Neural crest cell (in vitro differentiated cells): ENCODE results near the gene SUZ12. TPM values are rescaled to one million over a fixed set of nuclear protein-coding genes. Genes with fewer than 3 reads are reported as not detected.
"Not testable (repeated sequence)": the region's sequence is repeated elsewhere in the genome, so short reads cannot be mapped to it uniquely, and the experiment has no call there.

Experiments used
- DNase-seq: peaks from one replicate; pipeline ENCODE4 v3.0.0; 2021; ENCODE audit warnings: low read depth, mixed read lengths, low spot score
- H3K27ac Mint-ChIP-seq: one replicate; pipeline ENCODE4 v1.8.0; 2021; ENCODE audit warnings: mild to moderate bottlenecking, mixed read lengths; ENCODE audit not compliant: unreplicated experiment
- H3K27me3 Mint-ChIP-seq: 2 replicates; pipeline ENCODE4 v1.8.0; 2021; ENCODE audit warnings: low read depth, mild to moderate bottlenecking, mixed read lengths
- H3K36me3 Mint-ChIP-seq: 2 replicates; pipeline ENCODE4 v1.8.0; 2021; ENCODE audit warnings: low read depth, mild to moderate bottlenecking, mixed read lengths
- H3K4me1 Mint-ChIP-seq: 2 replicates; pipeline ENCODE4 v1.8.0; 2021; ENCODE audit warnings: mixed read lengths
- H3K4me3 Mint-ChIP-seq: one replicate; pipeline ENCODE4 v1.8.0; 2021; ENCODE audit warnings: mild to moderate bottlenecking, mixed read lengths
- H3K9me3 Mint-ChIP-seq: 2 replicates; pipeline ENCODE4 v1.8.0; 2021; ENCODE audit warnings: mixed read lengths
- CTCF ChIP-seq: fragments of 200-600 bp; sonication (generic); conservative IDR thresholded peaks from 2 replicates; pipeline ENCODE4 v1.5.0; 2021; ENCODE audit warnings: antibody characterized with exemption, mild to moderate bottlenecking
- total RNA-seq: library from RNA; stranded (reverse); gene quantifications from 2 replicates; pipeline ENCODE4 v1.2.1, GENCODE V29; 2021

SUZ12 gene
- total RNA-seq, 1 donor from 2014 or later, result 40.2 TPM

DNA sequence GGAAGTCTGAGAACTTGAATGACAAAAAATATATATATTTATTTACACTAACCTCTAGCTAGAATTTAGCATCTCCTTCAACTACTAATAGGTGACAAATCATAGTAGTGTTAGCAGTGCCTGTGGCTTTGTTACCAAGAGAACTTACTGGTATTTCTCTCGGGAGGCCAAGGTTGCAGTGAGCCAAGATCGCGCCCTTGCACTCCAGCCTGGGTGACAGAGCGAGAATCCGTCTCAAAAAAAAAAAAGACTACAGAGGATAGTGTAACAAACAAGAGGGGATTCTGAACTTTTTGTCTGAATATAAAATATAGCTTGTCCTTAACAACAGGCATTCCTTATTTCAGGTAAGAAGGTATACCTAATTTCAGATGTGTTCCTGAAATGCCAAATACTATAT is 1.3 kb upstream of the SUZ12 start:
- Mint-ChIP-seq H3K4me1 (peaks cover 19% of the 10 kb centered on the region), H3K27ac (no peak overlapping the region), H3K27me3 (no peaks in the 10 kb centered on the region), H3K9me3 (no peaks in the 10 kb centered on the region), H3K36me3 (no peaks in the 10 kb centered on the region), H3K4me3 (peak overlapping the region; percentile 88)
- DNase-seq, result no peak
- TF ChIP-seq CTCF, result no peak

GRCh38 chr17:31937926-31938641 is 1.3 kb downstream of the SUZ12 start:
- not testable (repeated sequence) for H3K27me3 Mint-ChIP-seq, H3K36me3 Mint-ChIP-seq, H3K9me3 Mint-ChIP-seq, DNase-seq
- peak overlapping the region; percentile 84 for H3K27ac Mint-ChIP-seq
- H3K4me1 Mint-ChIP-seq, result peaks cover 19% of the 10 kb centered on the region
- H3K4me3 Mint-ChIP-seq, result peak overlapping the region; percentile 91

- H3K27me3 Mint-ChIP-seq, H3K9me3 Mint-ChIP-seq, H3K36me3 Mint-ChIP-seq, H3K27ac Mint-ChIP-seq, DNase-seq: not testable (repeated sequence)
- Mint-ChIP-seq H3K4me1 (peaks cover 15% of the 10 kb centered on the region), H3K4me3 (peak overlapping the region; percentile 27)
Observed at GRCh38 chr17:31941916-31942315, 5.1 kb downstream of the SUZ12 start.

- not testable (repeated sequence) for H3K27ac Mint-ChIP-seq
- peak overlapping the region; percentile 27 for H3K4me3 Mint-ChIP-seq
Observed at GRCh38 chr17:31942396-31942795, 5.6 kb downstream of the SUZ12 start.

GRCh38 chr17:31951953-31952352 is 15.1 kb downstream of the SUZ12 start:
- not testable (repeated sequence) for H3K4me3 Mint-ChIP-seq, H3K9me3 Mint-ChIP-seq, DNase-seq, H3K36me3 Mint-ChIP-seq, H3K4me1 Mint-ChIP-seq, H3K27me3 Mint-ChIP-seq, H3K27ac Mint-ChIP-seq

More at GRCh38 chr17:31942396-31942795, 5.6 kb downstream of the SUZ12 start:
- not testable (repeated sequence) for DNase-seq, H3K27me3 Mint-ChIP-seq, H3K9me3 Mint-ChIP-seq
- H3K36me3 Mint-ChIP-seq, result peaks cover 10% of the 10 kb centered on the region
- H3K4me1 Mint-ChIP-seq, result peaks cover 15% of the 10 kb centered on the region

- DNase-seq, H3K27me3 Mint-ChIP-seq, H3K4me1 Mint-ChIP-seq, H3K9me3 Mint-ChIP-seq, H3K4me3 Mint-ChIP-seq: not testable (repeated sequence)
- Mint-ChIP-seq H3K36me3 (peaks cover 12% of the 10 kb centered on the region), H3K27ac (peak overlapping the region; percentile 43)
Observed at GRCh38 chr17:31964131-31964530, 27.3 kb downstream of the SUZ12 start.

- no peak overlapping the region for H3K4me3 Mint-ChIP-seq
- H3K9me3 Mint-ChIP-seq, result no peaks in the 10 kb centered on the region
- no peaks in the 10 kb centered on the region for H3K4me1 Mint-ChIP-seq
- H3K36me3 Mint-ChIP-seq, result peaks cover 6% of the 10 kb centered on the region
- H3K27ac Mint-ChIP-seq, result no peak overlapping the region
- H3K27me3 Mint-ChIP-seq, result no peaks in the 10 kb centered on the region
- no peak for TF ChIP-seq CTCF
- no peak for DNase-seq
Observed at GRCh38 chr17:31967648-31968047, 30.8 kb downstream of the SUZ12 start.

- H3K27me3 Mint-ChIP-seq, result not testable (repeated sequence)
Observed at GRCh38 chr17:31970416-31970815, 33.6 kb downstream of the SUZ12 start.

DNA sequence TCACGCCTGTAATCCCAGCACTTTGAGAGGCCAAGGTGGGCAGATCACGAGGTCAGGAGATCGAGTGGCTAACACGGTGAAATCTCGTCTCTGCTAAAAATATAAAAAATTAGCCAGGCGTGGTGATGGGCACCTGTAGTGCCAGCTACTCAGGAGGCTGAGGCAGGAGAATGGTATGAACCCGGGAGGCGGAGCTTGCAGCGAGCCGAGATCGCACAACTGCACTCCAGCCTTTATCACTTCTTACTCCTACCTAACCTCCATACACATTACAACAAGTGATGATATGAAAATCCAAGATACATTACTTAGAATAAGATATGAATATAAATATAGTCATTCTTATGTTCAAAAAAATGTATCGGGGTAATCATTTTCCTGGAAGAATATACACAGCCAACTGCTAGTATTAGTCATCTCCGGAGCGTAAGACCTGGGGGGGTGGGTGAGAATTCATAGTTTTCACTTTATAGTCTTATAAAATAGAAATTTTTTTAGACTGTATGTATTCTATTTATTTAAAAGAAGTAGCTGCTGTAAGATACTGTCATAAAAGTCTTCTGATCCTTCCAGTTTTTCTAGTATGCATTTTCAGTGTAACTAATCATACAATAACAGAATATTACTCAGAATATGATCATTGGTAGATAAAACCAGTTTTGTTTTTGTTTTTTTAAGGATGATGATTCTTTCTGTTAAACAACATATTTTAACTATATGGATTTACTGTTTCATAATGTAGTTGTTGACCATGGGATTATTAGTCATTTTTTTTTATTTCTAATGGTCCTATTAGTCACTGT is 37.7 kb downstream of the SUZ12 start:
- H3K4me1 Mint-ChIP-seq, result not testable (repeated sequence)

More at GRCh38 chr17:31970416-31970815, 33.6 kb downstream of the SUZ12 start:
- H3K4me3 Mint-ChIP-seq, H3K27ac Mint-ChIP-seq, DNase-seq, H3K4me1 Mint-ChIP-seq, H3K9me3 Mint-ChIP-seq, H3K36me3 Mint-ChIP-seq: not testable (repeated sequence)

DNA sequence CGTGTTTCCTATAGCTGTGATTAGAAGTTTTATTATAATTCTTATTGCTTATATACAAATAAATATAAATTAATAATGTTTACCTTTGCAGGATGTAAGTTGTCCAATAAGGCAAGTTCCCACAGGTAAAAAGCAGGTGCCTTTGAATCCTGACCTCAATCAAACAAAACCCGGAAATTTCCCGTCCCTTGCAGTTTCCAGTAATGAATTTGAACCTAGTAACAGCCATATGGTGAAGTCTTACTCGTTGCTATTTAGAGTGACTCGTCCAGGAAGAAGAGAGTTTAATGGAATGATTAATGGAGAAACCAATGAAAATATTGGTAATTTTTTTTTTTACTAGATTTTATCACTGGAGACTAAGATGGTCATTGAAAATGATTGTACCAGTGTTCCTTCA is 38.6 kb downstream of the SUZ12 start:
- not testable (repeated sequence) for H3K4me1 Mint-ChIP-seq, H3K4me3 Mint-ChIP-seq, H3K9me3 Mint-ChIP-seq, H3K27me3 Mint-ChIP-seq, H3K27ac Mint-ChIP-seq, DNase-seq
- peaks cover 10% of the 10 kb centered on the region for H3K36me3 Mint-ChIP-seq

More for the DNA sequence above, 37.7 kb downstream of the SUZ12 start:
- H3K27me3 Mint-ChIP-seq, H3K4me3 Mint-ChIP-seq, H3K27ac Mint-ChIP-seq, DNase-seq, H3K9me3 Mint-ChIP-seq: not testable (repeated sequence)
- H3K36me3 Mint-ChIP-seq, result peaks cover 10% of the 10 kb centered on the region

DNA sequence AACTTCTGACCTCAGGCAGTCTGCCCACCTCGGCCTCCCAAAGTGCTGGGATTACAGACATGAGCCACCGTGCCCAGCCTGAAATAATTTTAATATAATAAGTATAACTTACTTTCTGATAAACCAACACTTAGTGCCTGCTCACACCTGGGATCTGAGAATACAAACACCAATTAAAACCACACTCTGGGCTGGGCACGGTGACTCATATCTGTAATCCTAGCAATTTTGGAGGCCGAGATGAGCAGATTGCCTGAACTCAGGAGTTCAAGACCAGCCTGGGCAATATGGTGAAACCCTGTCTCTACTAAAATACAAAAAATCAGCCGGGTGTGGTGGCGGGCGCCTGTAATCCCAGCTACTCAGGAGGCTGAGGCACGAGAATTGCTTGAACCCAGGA is 55.0 kb downstream of the SUZ12 start:
- not testable (repeated sequence) for H3K9me3 Mint-ChIP-seq, H3K4me1 Mint-ChIP-seq, DNase-seq, H3K27ac Mint-ChIP-seq, H3K4me3 Mint-ChIP-seq, H3K27me3 Mint-ChIP-seq
- H3K36me3 Mint-ChIP-seq, result peaks cover 11% of the 10 kb centered on the region
